OCI-LY7 (cell line): Measurements from ENCODE around the gene PRKCI. TPM values are rescaled to one million over a fixed set of nuclear protein-coding genes. Genes with fewer than 3 reads are reported as not detected.

Experiments used
- BruUV-seq: library from RNA; stranded (reverse); fragments of 400-500 nt; replicated peaks from 2 replicates; lab custom pipeline; 2021; lab: Mats Ljungman, UMichigan
- CTCF ChIA-PET: fragments of 300-600 bp; sonication (Branson Sonifier 250); formaldehyde crosslinking; loops from one replicate; lab custom pipeline; 2022; ENCODE audit warnings: antibody characterized with exemption; ENCODE audit not compliant: unreplicated experiment; lab: Charles Lee
- POLR2A ChIA-PET: fragments of 300-600 bp; sonication (Branson Sonifier 250); formaldehyde crosslinking; loops from one replicate; lab custom pipeline; 2022; ENCODE audit warnings: antibody characterized with exemption; lab: Charles Lee
- DNase-seq: peaks from one replicate; pipeline ENCODE4 v3.0.0-alpha.2; 2015; ENCODE audit warnings: low spot score
- H2AFZ ChIP-seq: fragments of 200-600 bp; sonication (generic), shearing (Covaris generic); 2 replicates; pipeline ENCODE4 v1.6.1; 2014; ENCODE audit warnings: mild to moderate bottlenecking, antibody characterized with exemption, low read length, moderate library complexity
- H3K27ac ChIP-seq: fragments of 200-600 bp; sonication (generic); 2 replicates; pipeline ENCODE4 v1.5.1; 2014; ENCODE audit warnings: mixed run types, low read depth, mild to moderate bottlenecking, moderate library complexity, low read length, inconsistent platforms; ENCODE audit not compliant: poor library complexity, severe bottlenecking
- H3K36me3 ChIP-seq: fragments of 200-600 bp; sonication (generic); 2 replicates; pipeline ENCODE4 v1.6.1; 2014; ENCODE audit warnings: mild to moderate bottlenecking, antibody characterized with exemption, low read length, moderate library complexity, mixed read lengths; ENCODE audit not compliant: insufficient read depth
- H3K4me1 ChIP-seq: fragments of 200-600 bp; sonication (generic); 2 replicates; pipeline ENCODE4 v1.5.1; 2014; ENCODE audit warnings: mild to moderate bottlenecking, low read length; ENCODE audit not compliant: insufficient read depth, poor library complexity, severe bottlenecking
- H3K4me2 ChIP-seq: fragments of 200-600 bp; sonication (generic); 2 replicates; pipeline ENCODE4 v1.6.1; 2014; ENCODE audit warnings: mild to moderate bottlenecking, low read length
- H3K4me3 ChIP-seq: fragments of 200-600 bp; sonication (generic); 2 replicates; pipeline ENCODE4 v1.5.1; 2014; ENCODE audit warnings: mild to moderate bottlenecking, low read depth, low read length; ENCODE audit not compliant: poor library complexity, severe bottlenecking
- H3K79me2 ChIP-seq: fragments of 200-600 bp; sonication (generic); 2 replicates; pipeline ENCODE4 v1.6.1; 2016; ENCODE audit warnings: low read depth, mild to moderate bottlenecking, low read length, moderate library complexity, mixed read lengths; ENCODE audit not compliant: insufficient read depth
- H3K9me2 ChIP-seq: fragments of 200-600 bp; sonication (generic); 2 replicates; pipeline ENCODE4 v1.6.1; 2016; ENCODE audit warnings: mild to moderate bottlenecking, low read length, mixed read lengths; ENCODE audit not compliant: insufficient read depth
- H3K9me3 ChIP-seq: fragments of 200-600 bp; sonication (generic); 2 replicates; pipeline ENCODE4 v1.6.1; 2014; ENCODE audit warnings: mild to moderate bottlenecking, mixed run types, low read length, mixed read lengths
- H4K20me1 ChIP-seq: fragments of 200-600 bp; sonication (generic); 2 replicates; pipeline ENCODE4 v1.6.1; 2014; ENCODE audit warnings: mild to moderate bottlenecking, antibody characterized with exemption, low read length, moderate library complexity, mixed read lengths; ENCODE audit not compliant: insufficient read depth
- EZH2phosphoT487 ChIP-seq: fragments of 200-600 bp; sonication (generic); IDR thresholded peaks from 2 replicates; pipeline ENCODE4 v1.6.1; 2018; ENCODE audit warnings: low read depth, borderline replicate concordance, mild to moderate bottlenecking, mixed run types, antibody characterized with exemption, low read length, moderate library complexity, mixed read lengths
- intact Hi-C: fragments of 100-400 bp; cut with micrococcal nuclease; formaldehyde crosslinking; loops from one replicate; pipeline ENCODE4 v1.10.0; 2022; ENCODE audit not compliant: unreplicated experiment
- total RNA-seq, 2 experiments: library from RNA; depleted of rRNA in 1 of 2; stranded (reverse); fragments of >200 nt in 1 of 2; shearing (Covaris generic) in 1 of 2; gene quantifications; 2 replicates each; pipeline ENCODE4 v1.2.3, GENCODE V29; 2014 to 2022
- TF ChIP-seq, protein P1 (sequence below): fragments of 200-600 bp; sonication (generic); conservative IDR thresholded peaks from 2 replicates; pipeline ENCODE4 v1.5.1; 2014; ENCODE audit warnings: mild to moderate bottlenecking, antibody characterized with exemption, low read length, moderate library complexity, mixed read lengths

Gene PRKCI
- total RNA-seq, 2 experiments from 2014 or later: 27.6 to 36.2 TPM

DNA sequence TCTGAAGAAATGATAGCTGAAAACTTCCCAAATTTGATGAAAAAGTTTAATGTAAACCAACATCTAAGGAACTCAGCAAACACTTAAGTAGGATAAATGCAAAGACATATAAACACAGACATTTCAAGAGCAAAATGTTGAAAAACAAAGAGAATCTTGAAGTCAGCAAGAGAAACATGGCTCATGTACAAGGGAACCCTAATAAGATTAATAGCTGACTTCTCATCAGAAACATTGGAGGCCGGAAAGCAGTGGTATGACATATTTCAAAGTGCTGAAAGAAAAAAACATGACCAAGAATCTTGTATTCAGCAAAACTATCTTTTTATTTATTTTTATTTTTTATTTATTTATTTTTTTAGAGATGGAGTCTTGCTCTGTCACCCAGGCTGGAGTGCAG lies 10.6 kb upstream of the PRKCI start:
- Histone ChIP-seq H3K4me1 (no peaks in the 10 kb centered on the region), H3K27ac (no peak overlapping the region), H3K9me2 (no peaks in the 10 kb centered on the region), H4K20me1 (no peaks in the 10 kb centered on the region), H3K4me2 (no peak overlapping the region), H3K9me3 (peaks cover 8% of the 10 kb centered on the region), H2AFZ (no peak overlapping the region), H3K36me3 (no peaks in the 10 kb centered on the region), H3K4me3 (no peak overlapping the region), H3K79me2 (no peaks in the 10 kb centered on the region)
- intact Hi-C loops: no loop called here
- CTCF ChIA-PET: no interaction called here
- TF ChIP-seq EZH2phosphoT487: no peak
- TF ChIP-seq, protein P1, sequence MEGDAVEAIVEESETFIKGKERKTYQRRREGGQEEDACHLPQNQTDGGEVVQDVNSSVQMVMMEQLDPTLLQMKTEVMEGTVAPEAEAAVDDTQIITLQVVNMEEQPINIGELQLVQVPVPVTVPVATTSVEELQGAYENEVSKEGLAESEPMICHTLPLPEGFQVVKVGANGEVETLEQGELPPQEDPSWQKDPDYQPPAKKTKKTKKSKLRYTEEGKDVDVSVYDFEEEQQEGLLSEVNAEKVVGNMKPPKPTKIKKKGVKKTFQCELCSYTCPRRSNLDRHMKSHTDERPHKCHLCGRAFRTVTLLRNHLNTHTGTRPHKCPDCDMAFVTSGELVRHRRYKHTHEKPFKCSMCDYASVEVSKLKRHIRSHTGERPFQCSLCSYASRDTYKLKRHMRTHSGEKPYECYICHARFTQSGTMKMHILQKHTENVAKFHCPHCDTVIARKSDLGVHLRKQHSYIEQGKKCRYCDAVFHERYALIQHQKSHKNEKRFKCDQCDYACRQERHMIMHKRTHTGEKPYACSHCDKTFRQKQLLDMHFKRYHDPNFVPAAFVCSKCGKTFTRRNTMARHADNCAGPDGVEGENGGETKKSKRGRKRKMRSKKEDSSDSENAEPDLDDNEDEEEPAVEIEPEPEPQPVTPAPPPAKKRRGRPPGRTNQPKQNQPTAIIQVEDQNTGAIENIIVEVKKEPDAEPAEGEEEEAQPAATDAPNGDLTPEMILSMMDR: no peak
- POLR2A ChIA-PET: interaction anchor here (0.5 to 1.5 kb wide), 5 partner anchors 13 to 141 kb away, joined by 3 to 5 read pairs (median 3); no protein-coding TSS in a partner anchor
- no peak for DNase-seq
- no TSS peak for BruUV-seq

DNA sequence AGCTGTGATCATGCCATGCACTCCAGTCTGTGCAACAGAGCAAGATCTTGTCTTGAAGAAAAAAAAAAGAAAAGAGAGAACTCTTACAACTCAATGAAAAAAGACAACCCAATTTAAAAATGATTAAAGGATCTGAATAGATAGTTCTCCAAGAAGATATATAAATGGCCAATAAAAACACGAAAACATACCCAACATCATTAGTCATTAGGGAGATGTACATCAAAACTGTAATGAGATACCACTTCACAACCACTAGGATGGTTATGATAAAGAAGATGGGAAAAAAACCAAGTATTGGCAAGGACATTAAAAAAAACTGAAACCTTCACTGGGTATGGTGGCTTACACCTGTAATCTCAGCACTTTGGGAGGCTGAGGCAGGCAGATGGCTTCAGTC lies 2.4 kb upstream of the PRKCI start:
- no peak for TF ChIP-seq EZH2phosphoT487
- TF ChIP-seq, protein P1: no peak
- POLR2A ChIA-PET: interaction anchor here (0.6 to 2.5 kb wide), 3 partner anchors 9 to 130 kb away, joined by 4 to 9 read pairs (median 4); no protein-coding TSS in a partner anchor
- Histone ChIP-seq H3K9me2 (no peaks in the 10 kb centered on the region), H3K36me3 (no peaks in the 10 kb centered on the region), H3K4me3 (no peak overlapping the region), H3K4me2 (no peak overlapping the region), H3K9me3 (peaks cover 5% of the 10 kb centered on the region), H3K27ac (no peak overlapping the region), H3K79me2 (peaks cover 19% of the 10 kb centered on the region), H3K4me1 (peaks cover 8% of the 10 kb centered on the region), H4K20me1 (no peaks in the 10 kb centered on the region), H2AFZ (no peak overlapping the region)
- intact Hi-C loops: loop anchor here (5.0 kb wide), 1 partner anchor 137 kb away; the partner anchor contains the start of gene SKIL
- CTCF ChIA-PET: no interaction called here
- no TSS peak for BruUV-seq
- no peak for DNase-seq

DNA sequence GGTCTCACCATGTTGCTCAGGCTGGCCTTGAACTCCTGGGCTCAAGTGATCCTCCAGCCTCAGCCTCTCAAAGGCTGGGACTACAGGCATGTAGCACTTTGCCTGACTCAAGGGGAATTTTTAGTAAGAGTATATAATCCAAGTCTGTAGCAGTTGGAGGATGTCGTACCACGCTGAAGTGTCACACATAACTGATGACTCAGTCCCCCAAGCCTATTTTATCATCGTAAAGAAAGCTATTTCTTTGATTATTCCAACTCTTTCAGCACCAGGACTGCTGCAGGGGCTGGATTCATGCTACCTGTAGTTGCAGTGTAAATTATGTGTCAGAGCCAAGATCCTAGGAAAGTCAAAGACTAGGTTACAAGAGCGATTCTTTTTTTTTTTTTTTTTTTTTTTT lies 1.4 kb upstream of the PRKCI start:
- Histone ChIP-seq H2AFZ (no peak overlapping the region), H3K4me2 (no peak overlapping the region), H3K9me3 (peaks cover 5% of the 10 kb centered on the region), H3K4me1 (peaks cover 11% of the 10 kb centered on the region), H3K79me2 (peaks cover 26% of the 10 kb centered on the region), H3K4me3 (no peak overlapping the region), H3K9me2 (no peaks in the 10 kb centered on the region), H3K36me3 (no peaks in the 10 kb centered on the region), H4K20me1 (no peaks in the 10 kb centered on the region), H3K27ac (no peak overlapping the region)
- intact Hi-C loops: loop anchor here (5.0 kb wide), 1 partner anchor 136 kb away; the partner anchor contains the start of gene SKIL
- BruUV-seq: no TSS peak
- no peak for DNase-seq
- CTCF ChIA-PET: no interaction called here
- POLR2A ChIA-PET: interaction anchor here (0.8 kb wide), 1 partner anchor 14 kb away, joined by 3 read pairs; no protein-coding TSS in a partner anchor
- TF ChIP-seq EZH2phosphoT487: no peak
- TF ChIP-seq, protein P1: no peak
